ENCODE results near the gene ZNG1A.
"Not testable (repeated sequence)": the region's sequence is repeated elsewhere in the genome, so short reads cannot be mapped to it uniquely, and the experiment has no call there.

Gene ZNG1A

GRCh38 chr9:100430-100829, 78.4 kb downstream of the ZNG1A start:
- not testable (repeated sequence) for DNase-seq (ENCODE audit: insufficient read length, low spot score); FAIRE-seq

- not testable (repeated sequence) for DNase-seq (ENCODE audit: insufficient read length, low spot score); FAIRE-seq
These were observed 79.0 kb downstream of the ZNG1A start for GRCh38 chr9:99867-100266.

GRCh38 chr9:98775-99174, 80.1 kb downstream of the ZNG1A start:
- DNase-seq (ENCODE audit: insufficient read length, low spot score); FAIRE-seq: not testable (repeated sequence)

- not testable (repeated sequence) for FAIRE-seq; DNase-seq (ENCODE audit: insufficient read length, low spot score)
These were observed 83.9 kb downstream of the ZNG1A start for GRCh38 chr9:94992-95391.

GRCh38 chr9:94323-94722, 84.5 kb downstream of the ZNG1A start:
- FAIRE-seq; DNase-seq (ENCODE audit: insufficient read length, low spot score): not testable (repeated sequence)

GRCh38 chr9:93909-94308, 84.9 kb downstream of the ZNG1A start:
- FAIRE-seq; DNase-seq (ENCODE audit: insufficient read length, low spot score): not testable (repeated sequence)

- not testable (repeated sequence) for DNase-seq (ENCODE audit: insufficient read length, low spot score); FAIRE-seq
These were observed 88.0 kb downstream of the ZNG1A start for GRCh38 chr9:90851-91250.

- not testable (repeated sequence) for FAIRE-seq; DNase-seq (ENCODE audit: insufficient read length, low spot score)
These were observed 90.3 kb downstream of the ZNG1A start for GRCh38 chr9:88396-89037.

- FAIRE-seq; DNase-seq (ENCODE audit: insufficient read length, low spot score): not testable (repeated sequence)
These were observed 91.0 kb downstream of the ZNG1A start for GRCh38 chr9:87860-88259.

- not testable (repeated sequence) for DNase-seq (ENCODE audit: insufficient read length, low spot score); FAIRE-seq
These were observed 91.8 kb downstream of the ZNG1A start for GRCh38 chr9:87105-87504.

GRCh38 chr9:86697-87096, 92.2 kb downstream of the ZNG1A start:
- not testable (repeated sequence) for FAIRE-seq; DNase-seq (ENCODE audit: insufficient read length, low spot score)

- DNase-seq (ENCODE audit: insufficient read length, low spot score); FAIRE-seq: not testable (repeated sequence)
These were observed 95.7 kb downstream of the ZNG1A start for GRCh38 chr9:82932-83689.

GRCh38 chr9:78333-78732, 100.5 kb downstream of the ZNG1A start:
- not testable (repeated sequence) for DNase-seq (ENCODE audit: insufficient read length, low spot score); FAIRE-seq

GRCh38 chr9:76389-76788, 102.5 kb downstream of the ZNG1A start:
- not testable (repeated sequence) for DNase-seq (ENCODE audit: insufficient read length, low spot score); FAIRE-seq

GRCh38 chr9:73900-74525, 104.8 kb downstream of the ZNG1A start:
- FAIRE-seq; DNase-seq (ENCODE audit: insufficient read length, low spot score): not testable (repeated sequence)

GRCh38 chr9:73076-73899, 105.6 kb downstream of the ZNG1A start:
- DNase-seq (ENCODE audit: insufficient read length, low spot score); FAIRE-seq: not testable (repeated sequence)
